AG04449 (cell line): ENCODE results near the gene MAP3K4.

ENCODE experiments used
- CTCF ChIA-PET: fragments of 350-600 bp; formaldehyde crosslinking; extraction: SDS; loops from one replicate; lab custom pipeline; 2021; ENCODE audit warnings: antibody characterized with exemption; lab: Yijun Ruan, JAX
- POLR2A ChIA-PET: fragments of 400-600, 350-600 bp; formaldehyde crosslinking; extraction: SDS; loops from one replicate; lab custom pipeline; 2020; ENCODE audit warnings: antibody characterized with exemption, inconsistent platforms; lab: Yijun Ruan, JAX
- DNase-seq: peaks from one replicate; pipeline ENCODE4 v3.0.0-alpha.2; 2010; ENCODE audit warnings: low read depth, low spot score
- H3K4me3 ChIP-seq: 2 replicates; pipeline ENCODE4 v1.5.1; 2011; ENCODE audit warnings: low read depth, mild to moderate bottlenecking, control low read depth, low read length
- TF ChIP-seq, protein P1 (sequence below): IDR thresholded peaks from one replicate; pipeline ENCODE4 v1.5.1; 2011; ENCODE audit warnings: mild to moderate bottlenecking, moderate library complexity, low read length, control low read depth, inconsistent platforms; ENCODE audit not compliant: insufficient read depth; ENCODE audit errors: missing control alignments

The MAP3K4 gene

DNA sequence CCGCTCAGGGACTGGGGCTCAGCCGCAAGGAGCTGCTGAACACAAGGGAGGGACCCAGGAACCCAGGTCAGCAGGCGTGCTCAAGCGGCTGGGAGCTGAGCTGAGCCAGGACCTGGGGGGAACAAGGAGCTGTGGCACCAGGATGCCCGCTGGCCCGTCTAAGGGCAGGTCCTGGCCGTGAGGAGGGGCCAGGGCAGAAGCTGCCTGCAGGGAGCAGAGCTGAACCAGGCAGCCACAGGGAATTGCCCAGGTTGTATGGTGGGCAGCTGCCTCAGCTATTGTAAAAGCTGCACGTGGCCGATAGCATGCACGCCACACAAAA lies 148.9 kb downstream of the MAP3K4 start:
- ChIA-PET POLR2A (no interaction called here), CTCF (interaction anchor here (0.7 to 1.5 kb wide), 6 partner anchors 10 to 231 kb away, joined by 3 to 6 read pairs (median 3); no protein-coding TSS in a partner anchor)
- DNase-seq: no peak
- H3K4me3 ChIP-seq: no peak overlapping the region
- TF ChIP-seq, protein P1, sequence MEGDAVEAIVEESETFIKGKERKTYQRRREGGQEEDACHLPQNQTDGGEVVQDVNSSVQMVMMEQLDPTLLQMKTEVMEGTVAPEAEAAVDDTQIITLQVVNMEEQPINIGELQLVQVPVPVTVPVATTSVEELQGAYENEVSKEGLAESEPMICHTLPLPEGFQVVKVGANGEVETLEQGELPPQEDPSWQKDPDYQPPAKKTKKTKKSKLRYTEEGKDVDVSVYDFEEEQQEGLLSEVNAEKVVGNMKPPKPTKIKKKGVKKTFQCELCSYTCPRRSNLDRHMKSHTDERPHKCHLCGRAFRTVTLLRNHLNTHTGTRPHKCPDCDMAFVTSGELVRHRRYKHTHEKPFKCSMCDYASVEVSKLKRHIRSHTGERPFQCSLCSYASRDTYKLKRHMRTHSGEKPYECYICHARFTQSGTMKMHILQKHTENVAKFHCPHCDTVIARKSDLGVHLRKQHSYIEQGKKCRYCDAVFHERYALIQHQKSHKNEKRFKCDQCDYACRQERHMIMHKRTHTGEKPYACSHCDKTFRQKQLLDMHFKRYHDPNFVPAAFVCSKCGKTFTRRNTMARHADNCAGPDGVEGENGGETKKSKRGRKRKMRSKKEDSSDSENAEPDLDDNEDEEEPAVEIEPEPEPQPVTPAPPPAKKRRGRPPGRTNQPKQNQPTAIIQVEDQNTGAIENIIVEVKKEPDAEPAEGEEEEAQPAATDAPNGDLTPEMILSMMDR: no peak

DNA sequence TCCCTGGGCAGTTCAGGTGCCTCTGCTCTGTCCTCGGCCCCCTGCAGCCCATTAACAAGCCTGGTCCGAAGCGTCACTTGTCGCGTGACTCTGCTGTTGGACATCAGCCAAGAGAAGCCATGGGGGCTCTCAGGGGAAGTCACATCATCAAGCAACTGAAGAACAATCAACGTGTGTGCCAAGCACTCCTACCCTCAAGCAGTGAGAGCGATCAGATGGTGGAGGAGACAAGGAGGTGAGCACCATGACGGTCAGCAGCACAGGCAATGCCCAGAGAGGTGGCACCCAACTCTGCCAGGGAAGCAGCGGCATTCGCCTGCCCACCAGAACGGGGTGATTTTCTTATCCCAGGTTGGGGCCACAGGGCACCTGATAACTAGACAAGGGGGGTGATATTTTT lies 149.6 kb downstream of the MAP3K4 start:
- POLR2A ChIA-PET: no interaction called here
- CTCF ChIA-PET: interaction anchor here (0.9 to 1.5 kb wide), 4 partner anchors 9 to 230 kb away, joined by 3 to 6 read pairs (median 4); no protein-coding TSS in a partner anchor
- TF ChIP-seq, protein P1: no peak
- H3K4me3 ChIP-seq: no peak overlapping the region
- no peak for DNase-seq

DNA sequence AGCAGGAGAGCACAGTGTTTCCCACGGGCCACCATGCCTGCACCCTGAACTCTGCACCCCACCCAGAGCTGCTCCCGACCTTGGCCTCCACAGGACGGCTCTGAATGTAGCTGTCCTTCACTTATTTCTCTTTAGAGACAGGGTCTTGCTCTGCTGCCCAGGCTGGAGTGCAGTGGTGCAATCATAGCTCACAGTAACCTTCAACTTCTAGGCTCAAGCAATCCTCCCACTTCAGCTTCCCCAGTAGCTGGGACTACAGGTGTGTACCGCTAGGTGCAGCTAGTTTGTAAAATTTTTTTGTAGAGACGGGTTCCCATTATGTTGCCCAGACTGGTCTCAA lies 151.4 kb downstream of the MAP3K4 start:
- ChIA-PET POLR2A (no interaction called here), CTCF (interaction anchor here (1.4 kb wide), 1 partner anchor 10 kb away, joined by 4 read pairs; no protein-coding TSS in a partner anchor)
- TF ChIP-seq, protein P1: no peak
- no peak for DNase-seq
- no peak overlapping the region for H3K4me3 ChIP-seq

DNA sequence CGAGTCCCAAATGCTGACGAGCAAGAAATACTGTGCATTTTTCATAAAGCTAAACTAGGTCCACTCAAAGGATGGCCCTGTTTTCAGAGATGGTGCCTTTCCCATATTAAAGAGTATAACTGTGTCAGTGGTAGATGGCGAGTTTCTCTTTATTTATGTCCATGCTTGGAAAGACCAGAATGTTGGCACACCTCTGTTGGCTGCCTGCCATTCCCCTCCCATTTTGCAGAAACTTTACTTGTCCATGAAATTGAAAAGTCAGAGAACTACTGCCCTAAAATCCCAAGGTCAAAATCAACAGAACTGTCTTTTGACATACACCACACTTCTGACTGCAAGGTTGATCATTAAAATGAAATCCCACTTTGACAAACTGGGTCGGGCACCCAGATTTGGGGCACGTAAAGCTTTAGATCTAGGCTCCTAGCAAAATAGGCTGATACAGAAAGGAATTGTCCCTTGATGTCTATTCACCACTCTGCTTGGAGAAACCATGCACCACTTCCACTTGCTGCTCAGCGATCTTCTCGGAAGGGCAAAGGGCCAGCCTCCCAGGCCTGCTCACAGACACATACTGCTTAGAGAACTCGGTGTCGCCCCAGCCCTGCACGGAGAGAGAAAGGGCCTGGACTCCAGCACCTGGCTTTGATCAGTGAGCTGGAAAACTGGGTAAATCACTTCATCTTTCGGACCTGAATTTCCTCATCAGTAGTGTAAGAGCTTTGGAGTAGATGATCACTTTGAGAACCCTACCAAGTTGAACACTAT lies 152.3 kb downstream of the MAP3K4 start:
- ChIA-PET CTCF (interaction anchor here (0.8 to 2.6 kb wide), 3 partner anchors 9 to 229 kb away, joined by 3 to 10 read pairs (median 4); no protein-coding TSS in a partner anchor), POLR2A (no interaction called here)
- no peak for DNase-seq
- H3K4me3 ChIP-seq: no peak overlapping the region
- TF ChIP-seq, protein P1: no peak

DNA sequence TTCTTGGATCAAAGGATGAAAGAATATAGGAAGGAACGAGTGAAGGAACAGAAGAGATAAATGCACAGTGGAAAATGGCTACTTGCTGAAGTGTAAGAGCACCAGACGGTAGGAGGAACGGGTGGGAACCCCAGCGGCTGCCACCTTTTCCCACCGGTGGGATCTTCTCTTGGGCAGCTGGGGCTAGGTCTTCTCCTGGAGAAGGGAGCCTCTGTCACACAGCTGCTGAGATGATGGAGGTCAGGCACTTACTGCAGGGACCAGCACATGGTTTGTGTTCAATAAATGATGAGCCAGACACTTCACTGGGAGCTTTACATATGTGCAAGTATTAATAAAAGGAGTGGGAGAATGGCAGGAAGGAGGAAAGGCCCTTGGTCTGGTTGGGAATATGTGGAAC lies 158.6 kb downstream of the MAP3K4 start:
- DNase-seq: no peak
- TF ChIP-seq, protein P1: no peak
- no peak overlapping the region for H3K4me3 ChIP-seq
- ChIA-PET POLR2A (no interaction called here), CTCF (interaction anchor here (1.0 to 13.1 kb wide), 6 partner anchors 8 to 229 kb away, joined by 3 to 156 read pairs (median 5); no protein-coding TSS in a partner anchor)

DNA sequence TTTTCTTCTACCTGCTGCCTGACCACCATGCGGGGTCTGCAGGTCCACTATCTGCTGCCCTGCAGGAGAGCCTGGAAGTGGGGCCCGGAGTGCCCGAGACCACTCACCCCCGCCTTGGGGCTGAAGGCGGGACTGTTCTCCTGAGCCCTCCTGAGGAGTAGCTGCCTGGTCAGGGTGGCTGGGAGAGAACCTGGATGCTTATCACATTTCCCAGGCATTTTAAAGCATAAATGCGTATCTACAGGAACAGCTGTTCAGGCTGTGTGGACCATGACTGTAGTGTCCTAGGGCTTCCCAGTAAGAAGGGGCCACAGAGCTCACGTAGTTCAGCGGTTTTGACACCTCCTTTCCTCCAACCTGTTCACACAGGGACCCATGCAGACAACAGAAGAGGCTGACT lies 159.0 kb downstream of the MAP3K4 start:
- ChIA-PET CTCF (interaction anchor here (1.0 to 13.1 kb wide), 6 partner anchors 8 to 229 kb away, joined by 3 to 156 read pairs (median 5); no protein-coding TSS in a partner anchor), POLR2A (no interaction called here)
- TF ChIP-seq, protein P1: no peak
- no peak for DNase-seq
- no peak overlapping the region for H3K4me3 ChIP-seq
